Brain microvascular endothelial cell (primary cell): ENCODE data around the gene RIPOR3.
A peak's percentile ranks its signal among the peaks of the same experiment; 100 is the strongest.
"Not testable (repeated sequence)": the region's sequence is repeated elsewhere in the genome, so short reads cannot be mapped to it uniquely, and the experiment has no call there.

Source experiments
- DNase-seq: peaks from one replicate; pipeline ENCODE4 v3.0.0-alpha.2; 2020
- H3K27ac ChIP-seq: fragments of 250-450 bp; sonication (Bioruptor Pico); 2 replicates; pipeline ENCODE4 v1.5.1; 2020; ENCODE audit warnings: mild to moderate bottlenecking, moderate library complexity
- H3K27me3 ChIP-seq: fragments of 250-450 bp; sonication (Bioruptor Pico); replicated peaks from 2 replicates; pipeline ENCODE4 v1.5.1; 2020; ENCODE audit warnings: mild to moderate bottlenecking
- H3K36me3 ChIP-seq: fragments of 250-450 bp; sonication (Bioruptor Pico); replicated peaks from 2 replicates; pipeline ENCODE4 v1.5.1; 2020; ENCODE audit warnings: mild to moderate bottlenecking
- H3K4me3 ChIP-seq: 2 replicates; pipeline ENCODE4 v1.5.1; 2011; ENCODE audit warnings: low read depth, mild to moderate bottlenecking, control low read depth, low read length, moderate library complexity
- in situ Hi-C: cut with HindIII; loops from 2 replicates; pipeline ENCODE4 v1.10.0; 2017; ENCODE audit warnings: low sequenced_read_pairs, low pct_ligation_motif_present
- TF ChIP-seq, protein P1 (sequence below): IDR thresholded peaks from 2 replicates; pipeline ENCODE4 v1.5.1; 2011; ENCODE audit warnings: low read depth, mild to moderate bottlenecking, moderate library complexity, low read length, control low read depth, inconsistent platforms; ENCODE audit errors: missing control alignments

RIPOR3 gene

GRCh38 chr20:50720026-50720425, 28.7 kb upstream of the RIPOR3 start:
- Histone ChIP-seq H3K27ac (no peak overlapping the region), H3K4me3 (no peak overlapping the region), H3K27me3 (no peaks in the 10 kb centered on the region), H3K36me3 (no peaks in the 10 kb centered on the region)
- in situ Hi-C loops: no loop called here
- TF ChIP-seq, protein P1, sequence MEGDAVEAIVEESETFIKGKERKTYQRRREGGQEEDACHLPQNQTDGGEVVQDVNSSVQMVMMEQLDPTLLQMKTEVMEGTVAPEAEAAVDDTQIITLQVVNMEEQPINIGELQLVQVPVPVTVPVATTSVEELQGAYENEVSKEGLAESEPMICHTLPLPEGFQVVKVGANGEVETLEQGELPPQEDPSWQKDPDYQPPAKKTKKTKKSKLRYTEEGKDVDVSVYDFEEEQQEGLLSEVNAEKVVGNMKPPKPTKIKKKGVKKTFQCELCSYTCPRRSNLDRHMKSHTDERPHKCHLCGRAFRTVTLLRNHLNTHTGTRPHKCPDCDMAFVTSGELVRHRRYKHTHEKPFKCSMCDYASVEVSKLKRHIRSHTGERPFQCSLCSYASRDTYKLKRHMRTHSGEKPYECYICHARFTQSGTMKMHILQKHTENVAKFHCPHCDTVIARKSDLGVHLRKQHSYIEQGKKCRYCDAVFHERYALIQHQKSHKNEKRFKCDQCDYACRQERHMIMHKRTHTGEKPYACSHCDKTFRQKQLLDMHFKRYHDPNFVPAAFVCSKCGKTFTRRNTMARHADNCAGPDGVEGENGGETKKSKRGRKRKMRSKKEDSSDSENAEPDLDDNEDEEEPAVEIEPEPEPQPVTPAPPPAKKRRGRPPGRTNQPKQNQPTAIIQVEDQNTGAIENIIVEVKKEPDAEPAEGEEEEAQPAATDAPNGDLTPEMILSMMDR: no peak
- no peak for DNase-seq

DNA sequence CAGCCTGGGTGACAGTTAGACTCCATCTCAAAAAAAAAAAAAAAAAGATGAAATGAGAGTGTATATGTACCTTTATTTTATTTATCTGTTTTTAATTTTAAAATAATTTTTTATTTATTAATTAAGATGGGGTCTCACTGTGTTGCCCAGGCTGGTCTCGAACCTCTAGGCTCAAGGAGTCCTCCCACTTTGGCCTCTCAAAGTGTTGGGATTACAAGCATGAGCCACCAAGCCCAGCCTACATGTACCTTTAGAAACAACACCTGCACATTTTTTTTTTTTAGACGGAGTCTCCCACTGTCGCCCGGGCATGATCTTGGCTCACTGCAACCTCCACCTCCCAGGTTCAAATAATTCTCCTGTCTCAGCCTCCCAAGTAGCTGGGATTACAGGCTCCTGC, 28.0 kb upstream of the RIPOR3 start:
- in situ Hi-C loops: no loop called here
- no peak for DNase-seq
- H3K36me3 ChIP-seq: no peaks in the 10 kb centered on the region
- TF ChIP-seq, protein P1: no peak
- H3K27me3 ChIP-seq: no peaks in the 10 kb centered on the region
- H3K4me3 ChIP-seq: no peak overlapping the region
- no peak overlapping the region for H3K27ac ChIP-seq

DNA sequence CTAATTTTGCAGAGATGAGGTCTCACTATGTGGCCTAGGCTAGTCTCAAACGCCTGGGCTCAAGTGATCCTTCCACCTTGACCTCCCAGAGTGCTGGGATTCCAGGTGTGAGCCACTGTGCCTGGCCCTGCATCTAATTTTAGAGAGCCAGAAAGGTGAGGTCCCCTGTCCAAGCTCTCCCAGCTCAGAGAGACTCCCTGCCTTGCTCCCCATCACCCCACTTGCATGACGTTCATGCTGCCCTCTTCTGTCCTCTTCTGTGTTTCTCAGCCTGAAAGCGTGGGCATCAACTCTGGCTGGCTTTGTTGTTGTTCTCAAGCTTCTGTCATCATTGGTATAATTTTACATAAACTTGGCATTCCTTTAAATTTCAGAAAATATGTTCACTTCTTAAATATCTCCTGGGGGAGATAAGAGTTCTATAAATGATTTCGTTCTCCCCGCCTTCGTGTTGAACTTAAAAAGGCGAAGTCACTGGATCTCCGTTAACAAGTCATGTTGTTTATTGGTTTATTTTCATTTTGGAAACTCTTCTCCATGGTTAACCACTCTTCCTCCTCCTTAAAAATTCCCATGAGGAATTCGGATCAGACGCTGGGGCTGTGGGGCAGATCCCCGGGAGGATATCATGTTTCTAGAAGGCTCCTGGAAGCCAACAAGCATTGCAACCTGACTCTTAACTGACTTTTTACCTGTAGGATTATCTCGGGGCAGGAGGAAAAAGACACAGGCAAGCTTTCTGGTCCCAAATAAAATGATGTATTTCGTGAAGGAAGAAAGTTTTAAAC, 26.8 kb upstream of the RIPOR3 start:
- Histone ChIP-seq H3K27ac (no peak overlapping the region), H3K36me3 (no peaks in the 10 kb centered on the region), H3K4me3 (no peak overlapping the region), H3K27me3 (no peaks in the 10 kb centered on the region)
- TF ChIP-seq, protein P1: peak; percentile 36
- in situ Hi-C loops: no loop called here
- peak; percentile 16 for DNase-seq

GRCh38 chr20:50717312-50717711, 26.0 kb upstream of the RIPOR3 start:
- TF ChIP-seq, protein P1: no peak
- Histone ChIP-seq H3K4me3 (no peak overlapping the region), H3K36me3 (no peaks in the 10 kb centered on the region), H3K27ac (no peak overlapping the region), H3K27me3 (no peaks in the 10 kb centered on the region)
- in situ Hi-C loops: no loop called here
- DNase-seq: no peak

GRCh38 chr20:50716518-50716917, 25.2 kb upstream of the RIPOR3 start:
- in situ Hi-C loops: no loop called here
- TF ChIP-seq, protein P1: no peak

DNA sequence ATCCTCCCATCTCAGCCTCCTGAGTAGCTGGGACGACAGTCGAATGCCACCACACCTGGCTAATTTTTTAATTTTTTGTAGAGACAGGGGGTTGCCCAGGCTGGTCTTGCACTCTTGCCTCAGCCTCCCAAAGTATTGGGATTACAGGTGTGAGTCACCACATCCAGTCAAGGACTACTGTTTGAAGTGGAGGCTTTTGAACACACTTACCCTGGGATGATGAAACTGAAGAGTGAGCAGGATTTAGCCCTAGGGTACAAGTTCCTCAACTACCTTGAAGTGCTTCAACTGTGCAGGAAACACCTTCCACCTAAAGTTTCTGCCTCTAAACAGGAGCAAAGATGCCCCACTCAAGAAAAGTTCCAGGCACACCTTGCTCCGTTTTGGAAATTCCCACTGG, 24.4 kb upstream of the RIPOR3 start:
- in situ Hi-C loops: no loop called here
- no peaks in the 10 kb centered on the region for H3K36me3 ChIP-seq
- H3K4me3 ChIP-seq: no peak overlapping the region
- DNase-seq: no peak
- H3K27ac ChIP-seq: no peak overlapping the region
- no peaks in the 10 kb centered on the region for H3K27me3 ChIP-seq
- TF ChIP-seq, protein P1: no peak

More at GRCh38 chr20:50716518-50716917, 25.2 kb upstream of the RIPOR3 start:
- Histone ChIP-seq H3K36me3 (no peaks in the 10 kb centered on the region), H3K27me3 (no peaks in the 10 kb centered on the region), H3K27ac (no peak overlapping the region), H3K4me3 (no peak overlapping the region)
- no peak for DNase-seq

- H3K36me3 ChIP-seq, H3K4me3 ChIP-seq, H3K27me3 ChIP-seq, DNase-seq, in situ Hi-C loops, H3K27ac ChIP-seq: not testable (repeated sequence)
These were observed 23.1 kb upstream of the RIPOR3 start for GRCh38 chr20:50714426-50714825.
